ENCODE measurements around the gene CYP46A1.
"Not testable (repeated sequence)": the region's sequence is repeated elsewhere in the genome, so short reads cannot be mapped to it uniquely, and the experiment has no call there.

CYP46A1 gene

GRCh38 chr14:99658218-99658845, 25.8 kb upstream of the CYP46A1 start:
- no peak for DNase-seq

GRCh38 chr14:99659333-99659741, 24.8 kb upstream of the CYP46A1 start:
- no peak for DNase-seq

- DNase-seq, result no peak
Measured at GRCh38 chr14:99660006-99660566, 24.0 kb upstream of the CYP46A1 start.

GRCh38 chr14:99660794-99661193, 23.3 kb upstream of the CYP46A1 start:
- DNase-seq, result no peak

- DNase-seq, result not testable (repeated sequence)
Measured at GRCh38 chr14:99661206-99661605, 22.9 kb upstream of the CYP46A1 start.

GRCh38 chr14:99662846-99663245, 21.3 kb upstream of the CYP46A1 start:
- no peak for DNase-seq

GRCh38 chr14:99663386-99664057, 20.6 kb upstream of the CYP46A1 start:
- no peak for DNase-seq

- DNase-seq, result no peak
Measured at GRCh38 chr14:99664058-99664936, 19.8 kb upstream of the CYP46A1 start.

GRCh38 chr14:99664937-99665273, 19.2 kb upstream of the CYP46A1 start:
- no peak for DNase-seq

GRCh38 chr14:99666533-99666932, 17.6 kb upstream of the CYP46A1 start:
- no peak for DNase-seq

- DNase-seq, result no peak
Measured at GRCh38 chr14:99667045-99667444, 17.1 kb upstream of the CYP46A1 start.

- no peak for DNase-seq
Measured at GRCh38 chr14:99667821-99668220, 16.3 kb upstream of the CYP46A1 start.

- DNase-seq, result no peak
Measured at GRCh38 chr14:99668307-99669295, 15.5 kb upstream of the CYP46A1 start.

GRCh38 chr14:99670361-99671234, 13.5 kb upstream of the CYP46A1 start:
- DNase-seq, result no peak

GRCh38 chr14:99671235-99672224, 12.6 kb upstream of the CYP46A1 start:
- DNase-seq, result no peak

- DNase-seq, result no peak
Measured at GRCh38 chr14:99672506-99673304, 11.4 kb upstream of the CYP46A1 start.

GRCh38 chr14:99673305-99674063, 10.6 kb upstream of the CYP46A1 start:
- DNase-seq, result no peak

- DNase-seq, result no peak
Measured at GRCh38 chr14:99674064-99674650, 9.9 kb upstream of the CYP46A1 start.

All from effector CD8-positive, alpha-beta T cell (primary cell).